ENCODE results near the gene CYP4F11. TPM values are rescaled to one million over a fixed set of nuclear protein-coding genes. Genes with fewer than 3 reads are reported as not detected.
"Not testable (repeated sequence)": the region's sequence is repeated elsewhere in the genome, so short reads cannot be mapped to it uniquely, and the experiment has no call there.

CYP4F11 gene
- total RNA-seq, 4 donors from 2014 or later, result 16.6 to 37.9 (median 19.5) TPM

DNA sequence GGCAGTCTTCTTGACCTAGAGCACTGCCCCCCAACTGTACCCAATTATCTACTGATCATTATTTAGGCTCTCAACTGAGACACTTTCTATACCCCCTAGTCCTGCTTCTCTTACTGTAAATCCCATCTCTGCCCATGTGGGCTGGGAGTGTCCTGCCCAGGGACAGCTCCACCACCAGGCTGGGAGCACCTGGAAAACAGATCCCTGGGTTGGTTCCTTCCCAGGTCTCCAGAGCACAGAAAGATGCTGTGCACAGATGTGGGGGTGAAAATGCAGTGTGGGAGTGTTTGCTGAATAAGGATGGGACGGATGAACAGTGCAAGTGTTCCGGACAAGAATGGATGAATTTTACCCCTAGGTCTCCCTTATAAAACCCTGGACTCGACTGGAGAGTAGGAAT, 49.2 kb downstream of the CYP4F11 start:
- no peaks in the 10 kb centered on the region for H3K9me3 ChIP-seq
- H3K27ac ChIP-seq, result no peak overlapping the region
- no peak for TF ChIP-seq POLR2A (IDR thresholded peaks at IDR 0.05)
- TF ChIP-seq, protein P1, sequence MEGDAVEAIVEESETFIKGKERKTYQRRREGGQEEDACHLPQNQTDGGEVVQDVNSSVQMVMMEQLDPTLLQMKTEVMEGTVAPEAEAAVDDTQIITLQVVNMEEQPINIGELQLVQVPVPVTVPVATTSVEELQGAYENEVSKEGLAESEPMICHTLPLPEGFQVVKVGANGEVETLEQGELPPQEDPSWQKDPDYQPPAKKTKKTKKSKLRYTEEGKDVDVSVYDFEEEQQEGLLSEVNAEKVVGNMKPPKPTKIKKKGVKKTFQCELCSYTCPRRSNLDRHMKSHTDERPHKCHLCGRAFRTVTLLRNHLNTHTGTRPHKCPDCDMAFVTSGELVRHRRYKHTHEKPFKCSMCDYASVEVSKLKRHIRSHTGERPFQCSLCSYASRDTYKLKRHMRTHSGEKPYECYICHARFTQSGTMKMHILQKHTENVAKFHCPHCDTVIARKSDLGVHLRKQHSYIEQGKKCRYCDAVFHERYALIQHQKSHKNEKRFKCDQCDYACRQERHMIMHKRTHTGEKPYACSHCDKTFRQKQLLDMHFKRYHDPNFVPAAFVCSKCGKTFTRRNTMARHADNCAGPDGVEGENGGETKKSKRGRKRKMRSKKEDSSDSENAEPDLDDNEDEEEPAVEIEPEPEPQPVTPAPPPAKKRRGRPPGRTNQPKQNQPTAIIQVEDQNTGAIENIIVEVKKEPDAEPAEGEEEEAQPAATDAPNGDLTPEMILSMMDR (IDR thresholded peaks at IDR 0.05), result no peak
- no peaks in the 10 kb centered on the region for H3K36me3 ChIP-seq
- no peak for DNase-seq
- no peak overlapping the region for H3K4me3 ChIP-seq
- no peaks in the 10 kb centered on the region for H3K4me1 ChIP-seq
- WGBS, 2 donors, result 70% methylated on average over 3 of the region's 3 CpGs
- H3K27me3 ChIP-seq, result peaks cover 0 to 49% (median 0%) of the 10 kb centered on the region in 4 donors
- intact Hi-C loops (cut with DNase I), result no loop called here

DNA sequence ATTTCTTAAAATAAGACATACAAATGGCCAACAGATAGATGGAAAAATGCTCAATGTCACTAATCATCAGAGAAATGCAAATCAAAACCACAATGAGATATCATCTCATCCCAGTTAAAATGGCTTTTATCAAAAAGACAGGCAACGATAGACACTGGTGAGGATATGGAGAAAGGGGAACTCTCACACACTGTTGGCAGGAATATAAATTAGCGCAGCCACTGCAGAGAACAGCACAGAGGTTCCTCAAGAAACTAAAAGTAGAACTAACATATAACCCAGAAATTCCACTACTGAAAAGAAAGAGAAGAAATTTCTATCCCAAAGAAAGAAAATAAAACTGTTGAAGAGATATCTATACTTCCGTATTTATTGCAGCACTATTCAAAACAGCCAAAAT, 51.0 kb downstream of the CYP4F11 start:
- DNase-seq; H3K9me3 ChIP-seq; H3K4me3 ChIP-seq; intact Hi-C loops (cut with DNase I); H3K27ac ChIP-seq; H3K36me3 ChIP-seq; H3K4me1 ChIP-seq: not testable (repeated sequence)
- peaks cover 0 to 62% (median 0%) of the 10 kb centered on the region in 4 donors for H3K27me3 ChIP-seq
- 71 to 73% methylated on average over 3 of the region's 3 CpGs for WGBS, 2 donors

DNA sequence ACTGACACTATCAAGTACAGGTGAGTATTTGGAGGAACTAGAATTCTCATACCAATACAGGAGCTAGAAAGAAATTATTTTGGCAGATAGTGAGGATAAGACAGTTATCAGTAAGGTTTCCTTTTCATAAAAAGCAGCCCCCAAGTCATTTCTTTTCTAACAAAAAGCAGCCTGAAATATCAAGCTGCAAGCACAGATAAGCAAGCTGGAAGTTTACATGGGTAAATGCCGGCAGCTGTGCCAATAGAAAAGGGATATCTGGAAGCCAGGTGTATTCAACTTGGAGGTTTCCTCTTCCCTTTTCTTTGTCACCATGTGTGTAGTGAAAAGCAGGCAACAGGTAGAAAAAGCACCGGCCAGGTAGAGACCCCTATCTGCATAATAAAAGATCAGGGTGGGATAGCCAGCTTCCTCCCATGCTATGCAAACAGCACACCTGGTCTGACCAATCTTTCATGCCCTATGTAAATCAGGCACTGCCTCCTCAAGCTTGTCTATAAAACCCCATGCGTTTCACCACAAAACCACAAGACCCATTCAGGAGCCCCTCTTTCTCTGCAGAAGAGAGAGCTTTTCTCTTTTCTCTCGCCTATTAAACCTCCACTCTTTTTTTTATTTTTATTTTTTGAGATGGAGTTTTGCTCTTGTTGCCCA, 59.4 kb downstream of the CYP4F11 start:
- intact Hi-C loops (cut with DNase I), result no loop called here
- Histone ChIP-seq H3K27me3 (peaks cover 0 to 62% (median 0%) of the 10 kb centered on the region in 4 donors), H3K9me3 (no peaks in the 10 kb centered on the region), H3K4me3 (no peak overlapping the region), H3K36me3 (no peaks in the 10 kb centered on the region), H3K4me1 (peaks cover 0 to 16% (median 0%) of the 10 kb centered on the region in 3 donors), H3K27ac (no peak overlapping the region)
- DNase-seq, result no peak
- WGBS, 2 donors, result 47 to 48% methylated on average over 4 of the region's 4 CpGs
- TF ChIP-seq, protein P1 (IDR thresholded peaks at IDR 0.05), result no peak
- TF ChIP-seq POLR2A (IDR thresholded peaks at IDR 0.05), result no peak

DNA sequence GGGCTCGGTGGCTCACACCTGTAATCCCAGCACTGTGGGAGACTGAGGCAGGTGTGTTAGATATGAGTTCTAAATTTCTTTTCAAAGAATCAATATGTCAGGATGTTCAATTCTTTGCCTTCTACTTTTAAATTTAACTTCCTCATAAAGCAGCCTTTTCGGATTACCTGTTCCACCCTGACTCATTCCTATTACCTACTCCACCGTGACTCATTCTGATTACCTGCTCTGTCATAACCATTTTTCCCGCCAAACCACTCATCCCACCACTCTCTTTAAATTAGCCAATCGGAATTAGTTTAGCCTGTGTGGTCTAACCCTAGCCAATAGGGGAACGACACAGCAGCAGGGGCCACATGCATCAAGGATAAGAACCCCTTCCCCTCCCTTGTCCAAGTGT, 60.6 kb downstream of the CYP4F11 start:
- H3K9me3 ChIP-seq; H3K36me3 ChIP-seq; DNase-seq; H3K4me3 ChIP-seq; intact Hi-C loops (cut with DNase I): not testable (repeated sequence)
- Histone ChIP-seq H3K4me1 (peaks cover 0 to 27% (median 3%) of the 10 kb centered on the region in 3 donors), H3K27ac (peak overlapping the region in 1 of 4 donors; percentile 56), H3K27me3 (peaks cover 0 to 52% (median 0%) of the 10 kb centered on the region in 4 donors)
- WGBS, 2 donors, result 41 to 66% methylated on average over 6 of the region's 6 CpGs

DNA sequence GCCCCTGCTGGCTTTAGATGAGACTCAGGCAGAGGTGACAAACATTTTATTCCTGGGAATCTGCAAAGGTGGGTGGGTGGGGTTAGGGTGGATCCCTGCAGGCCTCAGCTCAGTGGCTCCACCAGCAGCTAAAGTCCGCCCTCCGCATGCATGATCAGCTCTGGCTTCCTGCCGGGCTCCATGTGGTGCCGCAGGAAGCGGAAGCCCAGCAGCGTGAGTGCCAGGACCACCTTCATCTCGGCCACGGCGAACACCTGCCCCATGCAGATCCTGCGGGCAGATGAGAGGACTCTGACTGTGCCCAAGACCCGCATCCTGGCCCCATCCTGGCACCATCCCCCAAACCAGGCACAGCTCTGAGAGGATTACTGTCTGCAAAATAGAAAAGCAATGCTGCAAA, 62.8 kb downstream of the CYP4F11 start:
- H3K9me3 ChIP-seq, result no peaks in the 10 kb centered on the region
- H3K4me3 ChIP-seq, result no peak overlapping the region
- no peak for TF ChIP-seq POLR2A (IDR thresholded peaks at IDR 0.05)
- TF ChIP-seq, protein P1 (IDR thresholded peaks at IDR 0.05), result no peak
- no peaks in the 10 kb centered on the region for H3K36me3 ChIP-seq
- 18 to 21% methylated on average over 7 to 11 of the region's 11 CpGs for WGBS, 2 donors
- peaks cover 0 to 29% (median 3%) of the 10 kb centered on the region in 3 donors for H3K4me1 ChIP-seq
- peaks cover 0 to 43% (median 0%) of the 10 kb centered on the region in 4 donors for H3K27me3 ChIP-seq
- no peak for DNase-seq
- no peak overlapping the region for H3K27ac ChIP-seq
- intact Hi-C loops (cut with DNase I), result no loop called here

DNA sequence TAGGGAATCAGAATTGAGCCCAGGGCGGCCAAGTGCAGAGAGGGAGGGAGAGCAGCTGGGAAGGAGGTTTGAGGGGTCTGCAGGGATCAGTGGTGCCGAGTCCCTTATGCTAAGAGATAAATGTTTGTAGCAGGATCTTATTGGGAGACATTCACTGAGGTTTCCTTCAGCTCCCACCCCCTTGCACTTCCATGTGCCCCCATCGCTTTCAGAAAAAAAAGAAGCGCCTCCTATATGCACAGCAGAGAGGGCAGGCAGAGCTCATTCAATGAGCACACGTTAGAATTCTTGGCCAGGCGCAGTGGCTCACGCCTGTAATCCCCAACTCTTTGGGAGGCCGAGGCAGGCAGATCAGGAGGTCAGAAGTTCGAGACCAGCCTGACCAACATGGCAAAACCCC, 64.5 kb downstream of the CYP4F11 start:
- intact Hi-C loops (cut with DNase I), result loop anchor here (10.0 kb wide), 1 partner anchor 245 kb away; no protein-coding TSS in a partner anchor
- WGBS, 2 donors, result 39% methylated on average over 5 to 7 of the region's 9 CpGs

More for the DNA sequence above, 64.5 kb downstream of the CYP4F11 start:
- TF ChIP-seq, protein P1 (IDR thresholded peaks at IDR 0.05), result no peak
- no peak for TF ChIP-seq POLR2A (IDR thresholded peaks at IDR 0.05)
- peak overlapping the region; percentile 48 to 66 (median 60) for H3K27ac ChIP-seq
- no peak for DNase-seq
- H3K36me3 ChIP-seq, result no peaks in the 10 kb centered on the region
- peaks cover 0 to 29% (median 3%) of the 10 kb centered on the region in 3 donors for H3K4me1 ChIP-seq
- no peak overlapping the region for H3K4me3 ChIP-seq
- peaks cover 0 to 32% (median 0%) of the 10 kb centered on the region in 4 donors for H3K27me3 ChIP-seq
- H3K9me3 ChIP-seq, result no peaks in the 10 kb centered on the region
